Muscle layer of duodenum (tissue), 2 donors: Measurements from ENCODE around the gene MYL6.

Source experiments
- H3K27ac ChIP-seq: one replicate; pipeline ENCODE4 v1.7.0; 2013; ENCODE audit warnings: mild to moderate bottlenecking, low read length
- H3K27me3 ChIP-seq: one replicate; pipeline ENCODE4 v1.7.0; 2013; ENCODE audit warnings: low read depth, mild to moderate bottlenecking, control low read depth, low read length
- H3K36me3 ChIP-seq, 2 donors: one replicate each; pipeline ENCODE4 v1.7.0; 2013; ENCODE audit warnings: low read length in 2 of 2, control low read depth in 1 of 2, mild to moderate bottlenecking in 1 of 2; ENCODE audit not compliant: insufficient read depth in 2 of 2, control insufficient read depth in 1 of 2
- H3K4me1 ChIP-seq, 2 donors: one replicate each; pipeline ENCODE4 v1.7.0; 2013; ENCODE audit warnings: low read length in 2 of 2, mild to moderate bottlenecking in 2 of 2, control low read depth in 1 of 2, moderate library complexity in 1 of 2; ENCODE audit not compliant: insufficient read depth in 2 of 2, control insufficient read depth in 1 of 2
- H3K4me3 ChIP-seq, 2 donors: one replicate each; pipeline ENCODE4 v1.7.0; 2013; ENCODE audit warnings: low read length in 2 of 2, low read depth in 1 of 2, mild to moderate bottlenecking in 1 of 2
- H3K9me3 ChIP-seq, 2 donors: one replicate each; pipeline ENCODE4 v1.7.0; 2013; ENCODE audit warnings: low read length in 2 of 2, control low read depth in 1 of 2, mild to moderate bottlenecking in 1 of 2; ENCODE audit not compliant: control insufficient read depth in 1 of 2
- donor health status: healthy.

Gene MYL6

GRCh38 chr12:56197921-56198635 is 39.9 kb downstream of the MYL6 start:
- no peaks in the 10 kb centered on the region for H3K4me1 ChIP-seq
- H3K36me3 ChIP-seq: no peaks in the 10 kb centered on the region
- H3K27ac ChIP-seq: no peak overlapping the region
- no peak overlapping the region for H3K4me3 ChIP-seq
- H3K9me3 ChIP-seq: no peaks in the 10 kb centered on the region
- H3K27me3 ChIP-seq: no peaks in the 10 kb centered on the region

- Histone ChIP-seq H3K27ac (no peak overlapping the region), H3K4me1 (no peaks in the 10 kb centered on the region), H3K36me3 (no peaks in the 10 kb centered on the region), H3K27me3 (no peaks in the 10 kb centered on the region), H3K4me3 (no peak overlapping the region), H3K9me3 (no peaks in the 10 kb centered on the region)
These were observed 40.7 kb downstream of the MYL6 start for GRCh38 chr12:56198836-56199235.

- Histone ChIP-seq H3K4me1 (no peaks in the 10 kb centered on the region), H3K27me3 (no peaks in the 10 kb centered on the region), H3K4me3 (no peak overlapping the region), H3K36me3 (peaks cover 20 to 22% of the 10 kb centered on the region in 2 donors), H3K9me3 (no peaks in the 10 kb centered on the region), H3K27ac (peak overlapping the region; percentile 31)
These were observed 44.2 kb downstream of the MYL6 start for GRCh38 chr12:56202366-56202765.

- no peak overlapping the region for H3K27ac ChIP-seq
- H3K4me1 ChIP-seq: no peaks in the 10 kb centered on the region
- H3K27me3 ChIP-seq: no peaks in the 10 kb centered on the region
- no peaks in the 10 kb centered on the region for H3K9me3 ChIP-seq
- H3K36me3 ChIP-seq: peaks cover 25 to 26% of the 10 kb centered on the region in 2 donors
- no peak overlapping the region for H3K4me3 ChIP-seq
These were observed 44.7 kb downstream of the MYL6 start for GRCh38 chr12:56202838-56203237.

- Histone ChIP-seq H3K36me3 (peaks cover 30 to 34% of the 10 kb centered on the region in 2 donors), H3K27me3 (no peaks in the 10 kb centered on the region), H3K27ac (no peak overlapping the region), H3K9me3 (no peaks in the 10 kb centered on the region), H3K4me1 (no peaks in the 10 kb centered on the region), H3K4me3 (no peak overlapping the region)
These were observed 46.1 kb downstream of the MYL6 start for GRCh38 chr12:56204275-56204674.

- Histone ChIP-seq H3K27me3 (no peaks in the 10 kb centered on the region), H3K9me3 (no peaks in the 10 kb centered on the region), H3K27ac (no peak overlapping the region), H3K36me3 (peaks cover 37 to 44% of the 10 kb centered on the region in 2 donors), H3K4me1 (no peaks in the 10 kb centered on the region), H3K4me3 (no peak overlapping the region)
These were observed 47.3 kb downstream of the MYL6 start for GRCh38 chr12:56205445-56205844.

GRCh38 chr12:56206452-56207166 is 48.5 kb downstream of the MYL6 start:
- Histone ChIP-seq H3K36me3 (peaks cover 42 to 51% of the 10 kb centered on the region in 2 donors), H3K27ac (no peak overlapping the region)

GRCh38 chr12:56208006-56208405 is 49.8 kb downstream of the MYL6 start:
- H3K4me1 ChIP-seq: no peaks in the 10 kb centered on the region
- peaks cover 53 to 64% of the 10 kb centered on the region in 2 donors for H3K36me3 ChIP-seq
- no peaks in the 10 kb centered on the region for H3K9me3 ChIP-seq
- no peak overlapping the region for H3K4me3 ChIP-seq
- H3K27ac ChIP-seq: no peak overlapping the region
- no peaks in the 10 kb centered on the region for H3K27me3 ChIP-seq

More at GRCh38 chr12:56206452-56207166, 48.5 kb downstream of the MYL6 start:
- Histone ChIP-seq H3K4me1 (no peaks in the 10 kb centered on the region), H3K9me3 (no peaks in the 10 kb centered on the region), H3K27me3 (no peaks in the 10 kb centered on the region), H3K4me3 (no peak overlapping the region)
